PC-3 (cell line): ENCODE data around the gene OPN1SW. TPM values are rescaled to one million over a fixed set of nuclear protein-coding genes. Genes with fewer than 3 reads are reported as not detected.

Experiments used
- ATAC-seq: fragments of 200-7000 bp; cut with Tn5 transposase; 2 replicates; pipeline ENCODE4 v1.9.1; 2020; ENCODE audit warnings: mild to moderate bottlenecking, moderate library complexity
- BruUV-seq: library from RNA; stranded (reverse); fragments of 400-500 nt; replicated peaks from 2 replicates; lab custom pipeline; 2021; lab: Mats Ljungman, UMichigan
- CTCF ChIA-PET: fragments of 300-600 bp; sonication (Branson Sonifier 250); formaldehyde crosslinking; loops from one replicate; lab custom pipeline; 2022; ENCODE audit warnings: antibody characterized with exemption; lab: Charles Lee
- POLR2A ChIA-PET: fragments of 300-600 bp; sonication (Branson Sonifier 250); formaldehyde crosslinking; loops from one replicate; lab custom pipeline; 2022; ENCODE audit warnings: antibody characterized with exemption; ENCODE audit not compliant: unreplicated experiment; lab: Charles Lee
- DNase-seq: peaks from one replicate; pipeline ENCODE4 v3.0.0-alpha.2; 2015
- H2AFZ ChIP-seq: fragments of 300-600 bp; sonication (generic); 2 replicates; pipeline ENCODE4 v1.6.0; 2016; ENCODE audit warnings: antibody characterized with exemption, low read length
- H3F3A ChIP-seq: fragments of 300-600 bp; sonication (generic); one replicate; pipeline ENCODE4 v1.6.0; 2017; ENCODE audit warnings: antibody characterized with exemption, low read length, control low read depth, mild to moderate bottlenecking; ENCODE audit not compliant: unreplicated experiment
- H3K27ac ChIP-seq: fragments of 300-600 bp; sonication (generic); 2 replicates; pipeline ENCODE4 v1.5.1; 2016; ENCODE audit warnings: mild to moderate bottlenecking, low read length
- H3K27me3 ChIP-seq: fragments of 300-600 bp; sonication (generic); 2 replicates; pipeline ENCODE4 v1.6.1; 2016; ENCODE audit warnings: low read length, mixed read lengths
- H3K36me3 ChIP-seq: fragments of 300-600 bp; sonication (generic); 2 replicates; pipeline ENCODE4 v1.6.1; 2016; ENCODE audit warnings: low read depth, mixed run types, low read length, mixed read lengths
- H3K4me1 ChIP-seq: fragments of 300-600 bp; sonication (generic); 2 replicates; pipeline ENCODE4 v1.5.1; 2016; ENCODE audit warnings: low read length; ENCODE audit not compliant: insufficient read depth
- H3K4me2 ChIP-seq: fragments of 300-600 bp; sonication (generic); 2 replicates; pipeline ENCODE4 v1.6.0; 2016; ENCODE audit warnings: low read length
- H3K4me3 ChIP-seq: fragments of 300-600 bp; sonication (generic); 2 replicates; pipeline ENCODE4 v1.5.1; 2016; ENCODE audit warnings: mild to moderate bottlenecking, low read length, mixed read lengths
- H3K79me2 ChIP-seq: fragments of 300-600 bp; sonication (generic); 2 replicates; pipeline ENCODE4 v1.6.1; 2017; ENCODE audit warnings: low read length, mixed read lengths
- H3K9ac ChIP-seq: fragments of 300-600 bp; sonication (generic); 2 replicates; pipeline ENCODE4 v1.6.0; 2016; ENCODE audit warnings: mild to moderate bottlenecking, low read length
- H3K9me2 ChIP-seq: fragments of 300-600 bp; sonication (generic); replicated peaks from 2 replicates; pipeline ENCODE4 v1.6.1; 2016; ENCODE audit warnings: mixed run types, low read length, mixed read lengths
- H3K9me3 ChIP-seq: fragments of 300-600 bp; sonication (generic); 2 replicates; pipeline ENCODE4 v1.6.1; 2016; ENCODE audit warnings: low read length, mixed read lengths
- H4K20me1 ChIP-seq: fragments of 300-600 bp; sonication (generic); 2 replicates; pipeline ENCODE4 v1.6.1; 2016; ENCODE audit warnings: low read length, mixed read lengths
- EZH2 ChIP-seq: fragments of 300-600 bp; sonication (generic); IDR thresholded peaks from one replicate; pipeline ENCODE4 v1.6.1; 2017; ENCODE audit warnings: antibody characterized with exemption, mild to moderate bottlenecking, low read length; ENCODE audit not compliant: unreplicated experiment
- EZH2phosphoT487 ChIP-seq: fragments of 300-600 bp; sonication (generic); IDR thresholded peaks from 2 replicates; pipeline ENCODE4 v1.6.1; 2018; ENCODE audit warnings: mild to moderate bottlenecking, antibody characterized with exemption, low read length, borderline replicate concordance
- intact Hi-C: fragments of 100-400 bp; cut with micrococcal nuclease; formaldehyde crosslinking; loops from 2 replicates; pipeline ENCODE4 v1.9.0; 2023
- total RNA-seq: library from RNA; depleted of rRNA; stranded (reverse); fragments of >200 nt; gene quantifications from 2 replicates; pipeline ENCODE4 v1.2.3, GENCODE V29; 2014
- TF ChIP-seq, protein P1 (sequence below): fragments of 300-600 bp; sonication (generic); conservative IDR thresholded peaks from 2 replicates; pipeline ENCODE4 v1.5.1; 2017; ENCODE audit warnings: antibody characterized with exemption, low read depth, mild to moderate bottlenecking, low read length

The OPN1SW gene
- total RNA-seq, 1 experiment from 2014 or later = not detected

DNA sequence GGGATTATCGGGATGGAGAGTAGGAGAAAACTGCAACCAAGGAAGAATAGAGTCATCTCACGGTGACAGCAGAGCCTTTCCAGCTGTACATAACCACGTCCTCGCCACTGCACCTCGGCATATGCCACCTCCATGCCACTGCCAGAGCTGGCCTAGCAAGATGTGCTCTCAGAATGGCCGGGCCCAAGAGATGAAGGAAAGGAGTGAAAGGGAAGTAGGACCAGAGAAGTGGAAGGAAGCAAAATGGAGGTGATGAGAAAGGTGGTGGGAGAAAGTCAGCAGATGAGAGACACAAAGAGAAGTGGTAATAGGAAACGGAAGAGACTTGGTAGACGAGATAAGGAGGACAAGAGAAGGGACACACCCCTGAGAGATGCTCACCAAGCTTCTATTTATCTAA is 44.4 kb downstream of the OPN1SW start:
- peaks cover 8% of the 10 kb centered on the region for H3K4me1 ChIP-seq
- ChIA-PET POLR2A (no interaction called here), CTCF (no interaction called here)
- TF ChIP-seq EZH2 = no peak
- TF ChIP-seq, protein P1, sequence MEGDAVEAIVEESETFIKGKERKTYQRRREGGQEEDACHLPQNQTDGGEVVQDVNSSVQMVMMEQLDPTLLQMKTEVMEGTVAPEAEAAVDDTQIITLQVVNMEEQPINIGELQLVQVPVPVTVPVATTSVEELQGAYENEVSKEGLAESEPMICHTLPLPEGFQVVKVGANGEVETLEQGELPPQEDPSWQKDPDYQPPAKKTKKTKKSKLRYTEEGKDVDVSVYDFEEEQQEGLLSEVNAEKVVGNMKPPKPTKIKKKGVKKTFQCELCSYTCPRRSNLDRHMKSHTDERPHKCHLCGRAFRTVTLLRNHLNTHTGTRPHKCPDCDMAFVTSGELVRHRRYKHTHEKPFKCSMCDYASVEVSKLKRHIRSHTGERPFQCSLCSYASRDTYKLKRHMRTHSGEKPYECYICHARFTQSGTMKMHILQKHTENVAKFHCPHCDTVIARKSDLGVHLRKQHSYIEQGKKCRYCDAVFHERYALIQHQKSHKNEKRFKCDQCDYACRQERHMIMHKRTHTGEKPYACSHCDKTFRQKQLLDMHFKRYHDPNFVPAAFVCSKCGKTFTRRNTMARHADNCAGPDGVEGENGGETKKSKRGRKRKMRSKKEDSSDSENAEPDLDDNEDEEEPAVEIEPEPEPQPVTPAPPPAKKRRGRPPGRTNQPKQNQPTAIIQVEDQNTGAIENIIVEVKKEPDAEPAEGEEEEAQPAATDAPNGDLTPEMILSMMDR = no peak
- TF ChIP-seq EZH2phosphoT487 = no peak
- no peaks in the 10 kb centered on the region for H3K79me2 ChIP-seq
- H3K9me2 ChIP-seq = no peaks in the 10 kb centered on the region
- no peaks in the 10 kb centered on the region for H3K36me3 ChIP-seq
- H3K4me2 ChIP-seq = no peak overlapping the region
- intact Hi-C loops = no loop called here
- DNase-seq (no peak), ATAC-seq (no peak)
- H2AFZ ChIP-seq = no peak overlapping the region
- no peaks in the 10 kb centered on the region for H4K20me1 ChIP-seq
- H3F3A ChIP-seq = no peaks in the 10 kb centered on the region
- H3K27ac ChIP-seq = no peak overlapping the region
- no TSS peak for BruUV-seq
- no peaks in the 10 kb centered on the region for H3K27me3 ChIP-seq
- H3K9me3 ChIP-seq = no peaks in the 10 kb centered on the region
- no peak overlapping the region for H3K9ac ChIP-seq
- H3K4me3 ChIP-seq = no peak overlapping the region

DNA sequence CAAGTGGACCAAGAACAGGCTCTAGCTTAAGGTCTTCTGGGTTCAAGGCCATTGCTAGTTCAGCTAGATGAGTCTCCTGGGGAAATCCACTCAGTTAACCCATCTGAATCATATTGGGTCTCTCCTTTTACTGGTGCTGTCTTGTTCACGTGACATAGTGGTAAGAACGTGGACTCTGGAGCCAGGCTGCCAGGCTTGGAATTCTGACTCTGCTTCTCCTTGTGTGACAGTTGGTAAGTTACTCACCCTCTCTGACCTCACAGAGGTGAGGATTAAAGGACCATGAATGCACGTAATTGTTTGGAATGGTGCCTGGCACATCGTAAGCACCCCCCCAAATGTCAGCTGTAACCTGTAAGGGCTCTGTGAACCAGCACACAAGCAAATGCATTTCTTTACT is 46.1 kb downstream of the OPN1SW start:
- Histone ChIP-seq H4K20me1 (no peaks in the 10 kb centered on the region), H3K27me3 (no peaks in the 10 kb centered on the region), H3K9me3 (no peaks in the 10 kb centered on the region), H2AFZ (no peak overlapping the region), H3K4me2 (no peak overlapping the region), H3K9me2 (no peaks in the 10 kb centered on the region), H3K4me1 (peaks cover 8% of the 10 kb centered on the region), H3K4me3 (no peak overlapping the region), H3K36me3 (no peaks in the 10 kb centered on the region), H3F3A (no peaks in the 10 kb centered on the region), H3K27ac (no peak overlapping the region), H3K79me2 (no peaks in the 10 kb centered on the region), H3K9ac (no peak overlapping the region)
- DNase-seq = no peak
- TF ChIP-seq EZH2phosphoT487 (no peak), EZH2 (no peak)
- TF ChIP-seq, protein P1 = no peak
- ChIA-PET POLR2A (no interaction called here), CTCF (no interaction called here)
- BruUV-seq = no TSS peak
- intact Hi-C loops = no loop called here
- no peak for ATAC-seq

DNA sequence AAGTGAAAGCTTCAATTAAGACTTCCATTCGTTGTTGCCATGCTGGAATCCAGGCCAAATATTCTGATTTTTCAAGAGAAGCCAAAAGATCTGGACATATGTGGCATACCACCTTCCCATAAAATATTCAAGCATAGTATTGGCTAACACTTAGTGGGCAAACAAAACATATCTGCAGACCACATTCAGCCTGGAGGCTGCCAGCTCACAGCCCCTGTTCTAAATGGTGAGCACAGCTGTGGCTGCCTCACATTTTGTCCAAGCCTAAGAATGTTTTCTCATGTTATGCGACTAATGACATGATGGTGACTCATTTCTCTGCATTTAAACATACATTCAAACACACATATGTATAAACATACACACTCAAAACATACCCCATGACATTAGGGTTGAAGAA is 47.0 kb downstream of the OPN1SW start:
- BruUV-seq = no TSS peak
- no peaks in the 10 kb centered on the region for H3F3A ChIP-seq
- no peak overlapping the region for H2AFZ ChIP-seq
- no peak overlapping the region for H3K4me3 ChIP-seq
- ATAC-seq (no peak), DNase-seq (peak; percentile 62)
- no peak overlapping the region for H3K9ac ChIP-seq
- CTCF ChIA-PET = no interaction called here
- H3K4me2 ChIP-seq = peak overlapping the region; percentile 6; the same call in 1 of the 2 replicates
- H3K4me1 ChIP-seq = peaks cover 8% of the 10 kb centered on the region
- H3K9me2 ChIP-seq = no peaks in the 10 kb centered on the region
- no peaks in the 10 kb centered on the region for H3K9me3 ChIP-seq
- no peaks in the 10 kb centered on the region for H3K79me2 ChIP-seq
- H3K27ac ChIP-seq = no peak overlapping the region
- intact Hi-C loops = no loop called here
- no peak for TF ChIP-seq EZH2
- TF ChIP-seq EZH2phosphoT487 = no peak
- TF ChIP-seq, protein P1 = no peak
- POLR2A ChIA-PET = no interaction called here
- no peaks in the 10 kb centered on the region for H4K20me1 ChIP-seq
- H3K27me3 ChIP-seq = no peaks in the 10 kb centered on the region
- H3K36me3 ChIP-seq = no peaks in the 10 kb centered on the region
